SK-N-SH treated with all-trans-retinoic acid at 6 μM for 48 hours (cell line): ENCODE measurements around the gene FAT4.

Experiments used
- ARNTL ChIP-seq: fragments of 450-650 bp; formaldehyde crosslinking; IDR thresholded peaks from 2 replicates; pipeline ENCODE4 v1.5.0; 2020; ENCODE audit warnings: low read depth, mild to moderate bottlenecking, moderate library complexity, borderline replicate concordance
- BACH2 ChIP-seq: fragments of 250-450 bp; sonication (Bioruptor Pico); IDR thresholded peaks from 2 replicates; pipeline ENCODE4 v1.9.0; 2021; ENCODE audit warnings: mild to moderate bottlenecking, borderline replicate concordance
- CREB5 ChIP-seq: fragments of 250-450 bp; sonication (Bioruptor Pico); IDR thresholded peaks from 2 replicates; pipeline ENCODE4 v1.5.1; 2020; ENCODE audit warnings: low read depth, mild to moderate bottlenecking, moderate library complexity
- CSRNP3 ChIP-seq: fragments of 250-450 bp; sonication (Bioruptor Pico); IDR thresholded peaks from 2 replicates; pipeline ENCODE4 v1.5.1; 2021; ENCODE audit warnings: mild to moderate bottlenecking, moderate library complexity
- ESRRG ChIP-seq: fragments of 250-450 bp; sonication (Bioruptor Pico); IDR thresholded peaks from 2 replicates; pipeline ENCODE4 v1.6.1; 2021; ENCODE audit warnings: mild to moderate bottlenecking
- OSR1 ChIP-seq: fragments of 250-450 bp; sonication (Bioruptor Pico); IDR thresholded peaks from 2 replicates; pipeline ENCODE4 v1.8.0; 2022; ENCODE audit warnings: moderate library complexity, mild to moderate bottlenecking, inconsistent platforms
- PATZ1 ChIP-seq: fragments of 250-450 bp; sonication (Bioruptor Pico); IDR thresholded peaks from 2 replicates; pipeline ENCODE4 v1.8.0; 2020; ENCODE audit warnings: mild to moderate bottlenecking, moderate library complexity, borderline replicate concordance
- POU6F1 ChIP-seq: fragments of 250-450 bp; sonication (Bioruptor Pico); IDR thresholded peaks from 2 replicates; pipeline ENCODE4 v1.8.0; 2021; ENCODE audit warnings: low read depth, mild to moderate bottlenecking, moderate library complexity, borderline replicate concordance
- SNAI2 ChIP-seq: fragments of 250-450 bp; sonication (Bioruptor Pico); IDR thresholded peaks from 2 replicates; pipeline ENCODE4 v1.5.0; 2020; ENCODE audit warnings: mild to moderate bottlenecking, moderate library complexity
- TCF4 ChIP-seq: fragments of 250-450 bp; sonication (Bioruptor Pico); IDR thresholded peaks from 2 replicates; pipeline ENCODE4 v1.8.0; 2021; ENCODE audit warnings: mild to moderate bottlenecking, moderate library complexity, borderline replicate concordance
- TSHZ2 ChIP-seq: fragments of 250-450 bp; sonication (Bioruptor Pico); IDR thresholded peaks from 2 replicates; pipeline ENCODE4 v1.5.0; 2020; ENCODE audit warnings: mild to moderate bottlenecking, moderate library complexity
- ZFP3 ChIP-seq: fragments of 250-450 bp; sonication (Bioruptor Pico); IDR thresholded peaks from 2 replicates; pipeline ENCODE4 v1.5.0; 2020; ENCODE audit warnings: mild to moderate bottlenecking, moderate library complexity
- ZNF565 ChIP-seq: fragments of 450-650 bp; formaldehyde crosslinking; conservative IDR thresholded peaks from 2 replicates; pipeline ENCODE4 v1.5.0; 2020; ENCODE audit warnings: low read depth, mild to moderate bottlenecking, moderate library complexity
- ZNF8 ChIP-seq: fragments of 450-650 bp; formaldehyde crosslinking; IDR thresholded peaks from 2 replicates; pipeline ENCODE4 v1.5.0; 2020; ENCODE audit warnings: mild to moderate bottlenecking, moderate library complexity

- TF ChIP-seq ESRRG (no peak), ZFP3 (CRISPR knock-in tag) (no peak), CREB5 (CRISPR knock-in tag) (peak; percentile 99), ARNTL (CRISPR knock-in tag) (no peak), ZNF565 (CRISPR knock-in tag) (no peak), ZNF8 (CRISPR knock-in tag) (peak; percentile 43; the same call in 1 of the 2 replicates), BACH2 (CRISPR knock-in tag) (no peak), OSR1 (CRISPR knock-in tag) (no peak), SNAI2 (CRISPR knock-in tag) (0 out of 2 replicates have a peak, but pooled peaks have one; percentile 7), PATZ1 (CRISPR knock-in tag) (peak; percentile 89), POU6F1 (CRISPR knock-in tag) (no peak), TSHZ2 (CRISPR knock-in tag) (no peak), TCF4 (CRISPR knock-in tag) (peak; percentile 91; the same call in 1 of the 2 replicates), CSRNP3 (peak; percentile 6; the same call in 1 of the 2 replicates)
These were observed 44.6 kb downstream of the FAT4 start for GRCh38 chr4:125359363-125359762.
